Liver (tissue), 9 donors: Measurements from ENCODE around the gene TTC12. TPM values are rescaled to one million over a fixed set of nuclear protein-coding genes. Genes with fewer than 3 reads are reported as not detected.

Experiments
- DNase-seq: peaks from one replicate; pipeline ENCODE4 v3.0.0-alpha.2; 2017; ENCODE audit warnings: low spot score
- H3K27ac ChIP-seq, 2 donors: one replicate each; pipeline ENCODE4 v1.7.0; 2013; ENCODE audit warnings: inconsistent platforms in 2 of 2, low read length in 2 of 2, control low read depth in 1 of 2, low read depth in 1 of 2, mild to moderate bottlenecking in 1 of 2
- H3K27me3 ChIP-seq, 4 donors: one replicate each; pipeline versions ENCODE4 v1.6.1 to v1.7.0; 2013; ENCODE audit warnings: low read length in 3 of 4, inconsistent platforms in 1 of 4, mild to moderate bottlenecking in 1 of 4, moderate library complexity in 1 of 4; ENCODE audit not compliant: control insufficient read depth in 4 of 4, insufficient read depth in 4 of 4
- H3K36me3 ChIP-seq, 4 donors: one replicate each; pipeline versions ENCODE4 v1.6.1 to v1.7.0; 2013; ENCODE audit warnings: low read length in 3 of 4, mild to moderate bottlenecking in 3 of 4, low read depth in 1 of 4, moderate library complexity in 1 of 4; ENCODE audit not compliant: control insufficient read depth in 4 of 4, insufficient read depth in 3 of 4
- H3K4me1 ChIP-seq, 4 donors: one replicate each; pipeline versions ENCODE4 v1.6.1 to v1.7.0; 2013; ENCODE audit warnings: low read length in 3 of 4, mild to moderate bottlenecking in 3 of 4, moderate library complexity in 1 of 4; ENCODE audit not compliant: control insufficient read depth in 4 of 4, insufficient read depth in 4 of 4
- H3K4me3 ChIP-seq, 3 donors: one replicate each; pipeline versions ENCODE4 v1.6.1 to v1.7.0; 2013; ENCODE audit warnings: low read length in 3 of 3, control low read depth in 1 of 3, low read depth in 1 of 3, mild to moderate bottlenecking in 1 of 3
- H3K9ac ChIP-seq, 2 donors: one replicate each; pipeline ENCODE4 v1.7.0; 2013; ENCODE audit warnings: low read length in 2 of 2, mild to moderate bottlenecking in 2 of 2, moderate library complexity in 2 of 2, control low read depth in 1 of 2, low read depth in 1 of 2
- H3K9me3 ChIP-seq, 4 donors: one replicate each; pipeline versions ENCODE4 v1.6.1 to v1.7.0; 2013; ENCODE audit warnings: low read length in 3 of 4; ENCODE audit not compliant: control insufficient read depth in 4 of 4
- EGR1 ChIP-seq, 2 donors: IDR thresholded peaks; 2 replicates each; pipeline ENCODE4 v1.6.1; 2016 to 2018; ENCODE audit warnings: antibody characterized with exemption in 2 of 2, low read depth in 2 of 2
- FOXA1 ChIP-seq: IDR thresholded peaks from 2 replicates; pipeline ENCODE4 v1.6.1; 2016; ENCODE audit warnings: antibody characterized with exemption
- FOXA2 ChIP-seq: IDR thresholded peaks from 2 replicates; pipeline ENCODE4 v1.6.1; 2016; ENCODE audit warnings: antibody characterized with exemption
- GABPA ChIP-seq, 2 donors: IDR thresholded peaks in 1 of 2; conservative IDR thresholded peaks in 1 of 2; 2 replicates each; pipeline ENCODE4 v1.6.1; 2016; ENCODE audit warnings: antibody characterized with exemption in 2 of 2, mild to moderate bottlenecking in 1 of 2, moderate library complexity in 1 of 2
- HNF4A ChIP-seq, 2 donors: conservative IDR thresholded peaks; 2 replicates each; pipeline ENCODE4 v1.6.1; 2016; ENCODE audit warnings: antibody characterized with exemption in 2 of 2, mild to moderate bottlenecking in 2 of 2
- HNF4G ChIP-seq: IDR thresholded peaks from 2 replicates; pipeline ENCODE4 v1.6.1; 2016; ENCODE audit warnings: antibody characterized with exemption
- NR2F2 ChIP-seq: IDR thresholded peaks from 2 replicates; pipeline ENCODE4 v1.6.1; 2016; ENCODE audit warnings: antibody characterized with exemption
- RAD21 ChIP-seq, 2 donors: IDR thresholded peaks; 2 replicates each; pipeline ENCODE4 v1.6.1; 2016; ENCODE audit warnings: antibody characterized with exemption in 2 of 2, mild to moderate bottlenecking in 2 of 2
- SP1 ChIP-seq: IDR thresholded peaks from 2 replicates; pipeline ENCODE4 v1.6.1; 2018; ENCODE audit warnings: antibody characterized with exemption, mild to moderate bottlenecking
- YY1 ChIP-seq: IDR thresholded peaks from 2 replicates; pipeline ENCODE4 v1.6.1; 2016; ENCODE audit warnings: antibody characterized with exemption, mild to moderate bottlenecking
- WGBS: extraction: QIAGEN DNeasy Blood & Tissue Kit; methylation state at CpG from one replicate; pipeline ENCODE4 v1.1.7; 2013; 5-methylcytosine and 5-hydroxymethylcytosine counted together
- polyA plus RNA-seq, 2 donors: library from polyadenylated mRNA; stranded (reverse) in 1 of 2; unstranded in 1 of 2; fragments of 200-250 nt in 1 of 2; fragments of >200 nt in 1 of 2; fragmentation: Nextera tagmentation in 1 of 2; extraction: Ambion mirVana in 1 of 2; gene quantifications; one replicate each; pipeline versions ENCODE4 v1.2.1 to v1.2.3, GENCODE V29; 2013 to 2015
- total RNA-seq, 2 donors: library from RNA; depleted of rRNA; stranded (reverse); fragments of >200 nt; gene quantifications; one replicate each; pipeline ENCODE4 v1.2.3, GENCODE V29; 2014
- TF ChIP-seq, protein P1 (sequence below): fragments of 150-350 bp; IDR thresholded peaks from 2 replicates; pipeline ENCODE4 v1.5.1; 2017; ENCODE audit warnings: improper control_type of control experiment, low read depth, low read length; ENCODE audit not compliant: missing input control
- TF ChIP-seq, protein P2 (sequence below): IDR thresholded peaks from 2 replicates; pipeline ENCODE4 v1.6.1; 2016; ENCODE audit warnings: antibody characterized with exemption
- TF ChIP-seq, protein P3 (sequence below): IDR thresholded peaks from 2 replicates; pipeline ENCODE4 v1.6.1; 2016; ENCODE audit warnings: antibody characterized with exemption
- TF ChIP-seq, protein P4 (sequence below): IDR thresholded peaks from 2 replicates; pipeline ENCODE4 v1.6.1; 2016; ENCODE audit warnings: antibody characterized with exemption
- donor health status: healthy.
- donor health status: healthy.
- donor health status: healthy.
- donor health status: healthy.
- donor health status: healthy.

Gene TTC12
- total and polyA plus RNA-seq, 4 donors = 2.8 to 9.0 (median 4.3) TPM

DNA sequence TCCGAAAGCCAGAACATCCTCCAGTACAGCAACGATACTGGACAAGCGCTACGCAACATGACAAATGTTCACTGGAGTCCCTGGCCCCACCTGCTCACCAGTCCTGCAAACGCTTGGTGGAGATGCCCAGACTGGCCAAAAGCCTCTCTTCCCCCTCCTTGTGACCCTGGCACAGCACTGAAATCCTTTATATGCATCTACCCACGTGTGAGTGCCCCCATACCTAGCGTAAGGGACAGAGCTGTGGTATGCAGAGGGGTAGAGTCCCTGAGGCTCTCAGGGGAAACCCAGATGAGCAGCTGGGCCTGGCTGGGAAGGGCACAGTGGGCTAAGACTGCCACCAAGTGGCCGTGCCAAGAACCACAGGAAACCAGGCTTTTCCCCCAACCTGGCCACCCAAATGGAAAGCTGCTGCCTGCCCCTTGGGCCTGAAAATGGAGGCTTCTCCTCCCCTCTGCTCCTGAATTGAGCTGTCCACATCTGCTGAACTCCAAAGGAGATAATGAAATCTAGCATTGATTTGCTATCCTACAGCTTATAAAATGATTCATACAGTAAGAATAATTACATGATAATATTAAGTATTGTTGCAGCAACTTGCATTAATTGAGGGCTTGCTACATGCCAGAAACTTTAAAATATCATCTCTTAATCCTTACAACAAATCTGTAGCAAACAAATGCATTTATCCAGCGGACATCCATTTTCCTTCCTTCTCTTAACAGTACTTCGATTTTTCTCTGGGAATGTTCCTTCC is 24.8 kb upstream of the TTC12 start:
- Histone ChIP-seq H3K4me3 (no peak overlapping the region), H3K9me3 (no peaks in the 10 kb centered on the region), H3K9ac (no peak overlapping the region), H3K27ac (no peak overlapping the region), H3K36me3 (no peaks in the 10 kb centered on the region), H3K4me1 (no peaks in the 10 kb centered on the region), H3K27me3 (no peaks in the 10 kb centered on the region)
- 55% methylated on average over 10 of the region's 10 CpGs for WGBS
- DNase-seq = peak; percentile 66
- peak; percentile 96 to 98 for TF ChIP-seq RAD21 (IDR thresholded peaks at IDR 0.05)
- TF ChIP-seq FOXA2 = no peak
- TF ChIP-seq, protein P1, sequence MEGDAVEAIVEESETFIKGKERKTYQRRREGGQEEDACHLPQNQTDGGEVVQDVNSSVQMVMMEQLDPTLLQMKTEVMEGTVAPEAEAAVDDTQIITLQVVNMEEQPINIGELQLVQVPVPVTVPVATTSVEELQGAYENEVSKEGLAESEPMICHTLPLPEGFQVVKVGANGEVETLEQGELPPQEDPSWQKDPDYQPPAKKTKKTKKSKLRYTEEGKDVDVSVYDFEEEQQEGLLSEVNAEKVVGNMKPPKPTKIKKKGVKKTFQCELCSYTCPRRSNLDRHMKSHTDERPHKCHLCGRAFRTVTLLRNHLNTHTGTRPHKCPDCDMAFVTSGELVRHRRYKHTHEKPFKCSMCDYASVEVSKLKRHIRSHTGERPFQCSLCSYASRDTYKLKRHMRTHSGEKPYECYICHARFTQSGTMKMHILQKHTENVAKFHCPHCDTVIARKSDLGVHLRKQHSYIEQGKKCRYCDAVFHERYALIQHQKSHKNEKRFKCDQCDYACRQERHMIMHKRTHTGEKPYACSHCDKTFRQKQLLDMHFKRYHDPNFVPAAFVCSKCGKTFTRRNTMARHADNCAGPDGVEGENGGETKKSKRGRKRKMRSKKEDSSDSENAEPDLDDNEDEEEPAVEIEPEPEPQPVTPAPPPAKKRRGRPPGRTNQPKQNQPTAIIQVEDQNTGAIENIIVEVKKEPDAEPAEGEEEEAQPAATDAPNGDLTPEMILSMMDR = peak; percentile 89
- no peak for TF ChIP-seq SP1

DNA sequence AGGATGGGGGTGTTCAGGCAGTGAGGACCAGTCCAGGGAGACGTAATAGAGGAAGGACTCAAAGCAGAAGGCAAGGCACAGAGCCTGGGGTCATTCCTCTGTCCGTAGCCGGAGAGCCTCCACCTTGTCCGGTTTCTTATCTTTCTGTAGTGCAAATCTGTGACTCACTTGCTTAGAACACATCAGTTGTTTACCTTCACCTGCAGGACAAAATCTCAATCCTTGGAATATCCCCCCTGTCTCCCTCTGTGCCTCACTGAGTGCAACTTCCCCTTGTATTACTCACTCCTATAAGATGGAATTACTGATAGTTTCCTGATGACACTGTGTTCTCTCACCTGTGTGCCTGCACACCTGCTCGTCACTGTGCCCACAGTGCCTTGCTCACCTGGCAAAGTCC is 20.4 kb upstream of the TTC12 start:
- no peak overlapping the region for H3K9ac ChIP-seq
- no peak overlapping the region for H3K4me3 ChIP-seq
- no peak overlapping the region for H3K27ac ChIP-seq
- DNase-seq = no peak
- no peaks in the 10 kb centered on the region for H3K9me3 ChIP-seq
- TF ChIP-seq, protein P2, sequence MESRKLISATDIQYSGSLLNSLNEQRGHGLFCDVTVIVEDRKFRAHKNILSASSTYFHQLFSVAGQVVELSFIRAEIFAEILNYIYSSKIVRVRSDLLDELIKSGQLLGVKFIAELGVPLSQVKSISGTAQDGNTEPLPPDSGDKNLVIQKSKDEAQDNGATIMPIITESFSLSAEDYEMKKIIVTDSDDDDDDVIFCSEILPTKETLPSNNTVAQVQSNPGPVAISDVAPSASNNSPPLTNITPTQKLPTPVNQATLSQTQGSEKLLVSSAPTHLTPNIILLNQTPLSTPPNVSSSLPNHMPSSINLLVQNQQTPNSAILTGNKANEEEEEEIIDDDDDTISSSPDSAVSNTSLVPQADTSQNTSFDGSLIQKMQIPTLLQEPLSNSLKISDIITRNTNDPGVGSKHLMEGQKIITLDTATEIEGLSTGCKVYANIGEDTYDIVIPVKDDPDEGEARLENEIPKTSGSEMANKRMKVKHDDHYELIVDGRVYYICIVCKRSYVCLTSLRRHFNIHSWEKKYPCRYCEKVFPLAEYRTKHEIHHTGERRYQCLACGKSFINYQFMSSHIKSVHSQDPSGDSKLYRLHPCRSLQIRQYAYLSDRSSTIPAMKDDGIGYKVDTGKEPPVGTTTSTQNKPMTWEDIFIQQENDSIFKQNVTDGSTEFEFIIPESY = no peak
- no peak for TF ChIP-seq FOXA1
- no peak for TF ChIP-seq HNF4G
- TF ChIP-seq EGR1 (IDR thresholded peaks at IDR 0.05; ENCODE audit: low read depth in 2 of 2) = no peak
- TF ChIP-seq YY1 = no peak
- H3K36me3 ChIP-seq = no peaks in the 10 kb centered on the region
- no peaks in the 10 kb centered on the region for H3K4me1 ChIP-seq
- H3K27me3 ChIP-seq = no peaks in the 10 kb centered on the region
- WGBS = 87% methylated on average over 5 of the region's 5 CpGs

DNA sequence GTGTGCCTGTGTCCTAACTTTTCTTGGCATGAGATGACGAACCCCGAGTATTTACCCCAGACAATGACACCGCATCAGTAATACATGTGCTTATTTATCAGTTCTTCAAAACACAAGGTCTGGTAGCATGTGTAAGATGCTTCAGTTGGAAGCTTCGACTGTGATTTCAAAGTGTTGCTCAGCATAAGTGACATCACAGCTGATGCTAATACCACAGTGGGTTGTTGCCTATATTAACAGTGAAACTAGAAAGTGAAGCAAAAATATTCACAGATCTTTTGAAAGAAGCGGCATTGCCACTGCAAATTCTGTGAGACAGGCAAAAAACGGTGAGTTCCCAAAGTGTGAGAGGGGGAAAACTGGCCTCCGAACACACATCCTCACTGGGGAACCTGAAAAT is 18.4 kb upstream of the TTC12 start:
- 88% methylated on average over 7 of the region's 7 CpGs for WGBS
- no peak overlapping the region for H3K9ac ChIP-seq
- no peak for DNase-seq
- no peaks in the 10 kb centered on the region for H3K9me3 ChIP-seq
- no peaks in the 10 kb centered on the region for H3K27me3 ChIP-seq
- H3K4me1 ChIP-seq = no peaks in the 10 kb centered on the region
- TF ChIP-seq, protein P1 = no peak
- TF ChIP-seq HNF4A (conservative IDR thresholded peaks at IDR 0.05) (no peak), HNF4G (no peak), RAD21 (IDR thresholded peaks at IDR 0.05) (no peak), EGR1 (IDR thresholded peaks at IDR 0.05; ENCODE audit: low read depth in 2 of 2) (no peak), SP1 (no peak), FOXA2 (no peak), YY1 (no peak), GABPA (IDR thresholded peaks at IDR 0.05 in 1 of 2, conservative IDR thresholded peaks at IDR 0.05 in 1 of 2) (no peak), NR2F2 (no peak)
- TF ChIP-seq, protein P3, sequence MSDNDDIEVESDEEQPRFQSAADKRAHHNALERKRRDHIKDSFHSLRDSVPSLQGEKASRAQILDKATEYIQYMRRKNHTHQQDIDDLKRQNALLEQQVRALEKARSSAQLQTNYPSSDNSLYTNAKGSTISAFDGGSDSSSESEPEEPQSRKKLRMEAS = no peak
- TF ChIP-seq, protein P4, sequence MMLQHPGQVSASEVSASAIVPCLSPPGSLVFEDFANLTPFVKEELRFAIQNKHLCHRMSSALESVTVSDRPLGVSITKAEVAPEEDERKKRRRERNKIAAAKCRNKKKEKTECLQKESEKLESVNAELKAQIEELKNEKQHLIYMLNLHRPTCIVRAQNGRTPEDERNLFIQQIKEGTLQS = no peak
- TF ChIP-seq, protein P2 = no peak
- no peak overlapping the region for H3K4me3 ChIP-seq
- H3K36me3 ChIP-seq = no peaks in the 10 kb centered on the region
- H3K27ac ChIP-seq = no peak overlapping the region
